NCI-H345 treated with DMSO at 0.1 percent for 48 hours (cell line): ENCODE data around the gene NOL7.

ENCODE experiments used
- DNase-seq: peaks from one replicate; lab custom pipeline; 2025; ENCODE audit not compliant: unreplicated experiment; lab: John Stamatoyannopoulos, UW

NOL7 gene

GRCh38 chr6:13593720-13594119 lies 21.4 kb upstream of the NOL7 start:
- no peak for DNase-seq

GRCh38 chr6:13597073-13597472 lies 18.1 kb upstream of the NOL7 start:
- no peak for DNase-seq

GRCh38 chr6:13600036-13600435 lies 15.1 kb upstream of the NOL7 start:
- no peak for DNase-seq

- no peak for DNase-seq
Measured at GRCh38 chr6:13604135-13604534, 11.0 kb upstream of the NOL7 start.

- no peak for DNase-seq
Measured at GRCh38 chr6:13604546-13605416, 10.4 kb upstream of the NOL7 start.

GRCh38 chr6:13605634-13606033 lies 9.5 kb upstream of the NOL7 start:
- no peak for DNase-seq

- DNase-seq = no peak
Measured at GRCh38 chr6:13611715-13612114, 3.4 kb upstream of the NOL7 start.

- no peak for DNase-seq
Measured at GRCh38 chr6:13613029-13613594, 2.0 kb upstream of the NOL7 start.

GRCh38 chr6:13614126-13614925 lies 809 bp upstream of the NOL7 start:
- no peak for DNase-seq

GRCh38 chr6:13615792-13616120 lies 621 bp downstream of the NOL7 start:
- no peak for DNase-seq

- DNase-seq = no peak
Measured at GRCh38 chr6:13617066-13617465, 1.9 kb downstream of the NOL7 start.

GRCh38 chr6:13624871-13625288 lies 9.7 kb downstream of the NOL7 start:
- no peak for DNase-seq

- DNase-seq = no peak
Measured at GRCh38 chr6:13629459-13630116, 14.5 kb downstream of the NOL7 start.

GRCh38 chr6:13630499-13630898 lies 15.4 kb downstream of the NOL7 start:
- DNase-seq = no peak

GRCh38 chr6:13633343-13633742 lies 18.2 kb downstream of the NOL7 start:
- DNase-seq = no peak

- DNase-seq = no peak
Measured at GRCh38 chr6:13635948-13636658, 21.0 kb downstream of the NOL7 start.

GRCh38 chr6:13638014-13638413 lies 22.9 kb downstream of the NOL7 start:
- DNase-seq = no peak

GRCh38 chr6:13638626-13639025 lies 23.5 kb downstream of the NOL7 start:
- DNase-seq = no peak

- no peak for DNase-seq
Measured at GRCh38 chr6:13641315-13641714, 26.2 kb downstream of the NOL7 start.

- no peak for DNase-seq
Measured at GRCh38 chr6:13643125-13643524, 28.0 kb downstream of the NOL7 start.

- no peak for DNase-seq
Measured at GRCh38 chr6:13648850-13649249, 33.7 kb downstream of the NOL7 start.
